ENCODE measurements around the gene MOV10. TPM values are rescaled to one million over a fixed set of nuclear protein-coding genes. Genes with fewer than 3 reads are reported as not detected.

The MOV10 gene
- polyA plus RNA-seq, 1 of the 3 experiments (the other 2 are of a cell fraction): 87.4 TPM

- TF ChIP-seq CTCF (IDR thresholded peaks at IDR 0.05): no peak
- no peak for TF ChIP-seq TCF12 (IDR thresholded peaks at IDR 0.05)
- no peak for TF ChIP-seq RAD21 (IDR thresholded peaks at IDR 0.05; ENCODE audit: low read length)
These were observed 12.9 kb downstream of the MOV10 start (continued) for GRCh38 chr1:112687361-112687760.

- ChIA-PET POLR2A (no interaction called here), CTCF (no interaction called here)
- Histone ChIP-seq H3F3A (replicated peaks; ENCODE audit: insufficient read depth) (no peaks in the 10 kb centered on the region), H3K79me2 (ENCODE audit: insufficient read depth) (peaks cover 34% of the 10 kb centered on the region), H4K20me1 (ENCODE audit: insufficient read depth) (peaks cover 19% of the 10 kb centered on the region), H3K4me3 (ENCODE audit: low read depth in 2 of 2, low read length in 1 of 2) (no peak overlapping the region), H2AFZ (ENCODE audit: low read depth) (no peak overlapping the region), H3K36me3 (replicated peaks in 1 of 2; ENCODE audit: control insufficient read depth in 1 of 2, insufficient read depth in 2 of 2, low read length in 1 of 2) (peaks cover 14 to 21% of the 10 kb centered on the region in 2 experiments), H3K27ac (ENCODE audit: low read depth in 2 of 2, low read length in 1 of 2) (no peak overlapping the region), H3K4me1 (ENCODE audit: control insufficient read depth in 1 of 2, insufficient read depth in 2 of 2, low read depth in 1 of 2, low read length in 1 of 2) (no peaks in the 10 kb centered on the region; a peak in 1 of 4 replicates), H3K9me3 (no peaks in the 10 kb centered on the region), H3K9me2 (no peaks in the 10 kb centered on the region), H3K27me3 (ENCODE audit: insufficient read depth) (no peaks in the 10 kb centered on the region), H3K4me2 (no peak overlapping the region), H3K9ac (no peak overlapping the region)
- 95% methylated on average over 13 of the region's 13 CpGs for WGBS (ENCODE audit: low lambda C conversion rate)
- peak; percentile 5 for DNase-seq
- TF ChIP-seq MAX (IDR thresholded peaks at IDR 0.05; ENCODE audit: low read depth): no peak
- no peak for TF ChIP-seq NFIC (IDR thresholded peaks at IDR 0.05; ENCODE audit: borderline replicate concordance)
- no peak for TF ChIP-seq ZBTB33 (IDR thresholded peaks at IDR 0.05; ENCODE audit: borderline replicate concordance, low read depth)
- TF ChIP-seq RXRA (IDR thresholded peaks at IDR 0.05; ENCODE audit: borderline replicate concordance, low read depth): no peak
- no peak for TF ChIP-seq NRF1 (IDR thresholded peaks at IDR 0.05; ENCODE audit: low read depth, low read length)
- TF ChIP-seq POLR2AphosphoS5 (IDR thresholded peaks at IDR 0.05; ENCODE audit: low read depth, low read length): no peak
- no peak for TF ChIP-seq CTCF (IDR thresholded peaks at IDR 0.05)
These were observed 13.5 kb downstream of the MOV10 start for GRCh38 chr1:112687785-112688496.
